GM18508 (cell line): Measurements from ENCODE around the gene PPP4C.
"Not testable (repeated sequence)": the region's sequence is repeated elsewhere in the genome, so short reads cannot be mapped to it uniquely, and the experiment has no call there.

ENCODE experiments used
- ATAC-seq: cut with Tn5 transposase; IDR thresholded peaks from one replicate; pipeline ENCODE4 v1.9.1; 2021; ENCODE audit warnings: moderate number of reproducible peaks; ENCODE audit not compliant: insufficient read depth, unreplicated experiment

The PPP4C gene

DNA sequence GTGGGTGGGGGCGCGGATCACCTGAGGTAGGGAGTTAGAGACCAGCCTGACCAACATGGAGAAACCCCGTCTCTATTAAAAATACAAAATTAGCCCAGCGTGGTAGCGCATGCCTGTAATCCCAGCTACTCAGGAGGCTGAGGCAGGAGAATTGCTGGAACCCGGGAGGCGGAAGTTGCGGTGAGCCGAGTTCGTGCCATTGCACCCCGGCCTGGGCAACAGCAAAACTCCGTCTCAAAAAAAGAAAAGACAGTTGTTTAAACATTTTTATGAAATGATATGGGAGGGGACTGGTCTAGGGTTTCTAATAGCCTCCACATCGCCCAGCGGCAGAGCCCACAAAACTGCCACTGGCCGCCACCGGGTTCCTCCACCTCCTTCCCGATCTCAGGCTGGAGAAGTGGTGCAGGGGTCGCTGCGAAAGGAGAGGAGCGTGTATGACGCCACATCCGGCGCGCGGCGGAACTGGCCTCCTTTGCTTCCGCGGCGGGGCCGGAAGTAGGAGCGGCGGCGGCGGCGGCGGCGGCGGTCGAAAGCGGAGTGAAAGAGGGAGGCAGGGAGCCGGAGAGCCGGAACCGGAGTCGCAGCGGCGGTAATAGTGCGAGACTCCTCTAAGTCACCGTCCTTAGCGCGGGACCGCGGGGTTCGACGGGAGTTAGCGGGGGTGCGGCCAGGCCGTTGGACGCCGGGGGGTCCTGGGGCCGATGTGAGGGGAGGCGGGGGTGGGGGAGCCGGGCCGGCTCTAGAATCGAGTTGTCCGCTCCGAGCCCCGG, at the start of gene PPP4C:
TSS of gene PPP4C (plus strand) at position 492 of the 773 bp plus-strand sequence. CDS start 384 bp downstream, outside the sequence.
- no peak for ATAC-seq

DNA sequence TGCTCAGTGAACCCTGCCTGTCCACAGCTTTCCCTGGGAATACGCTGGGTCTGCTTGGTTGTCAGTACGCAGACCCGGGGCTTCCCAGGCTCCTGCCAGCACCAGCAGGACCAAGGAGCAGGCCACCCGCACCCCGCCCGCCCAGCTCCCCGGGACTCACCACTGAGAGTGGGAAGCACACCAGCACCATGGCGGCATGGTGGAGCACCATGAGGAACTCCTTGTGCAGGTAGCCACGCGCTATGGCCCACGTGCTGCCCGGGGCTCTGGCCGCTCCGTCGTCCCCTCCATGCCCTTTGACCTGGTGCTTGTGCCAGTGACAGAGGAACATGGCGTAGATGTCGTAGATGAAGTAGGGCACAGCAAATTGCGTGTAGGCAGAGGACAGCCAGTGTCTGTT, 49.3 kb upstream of the PPP4C start:
- ATAC-seq, result no peak

DNA sequence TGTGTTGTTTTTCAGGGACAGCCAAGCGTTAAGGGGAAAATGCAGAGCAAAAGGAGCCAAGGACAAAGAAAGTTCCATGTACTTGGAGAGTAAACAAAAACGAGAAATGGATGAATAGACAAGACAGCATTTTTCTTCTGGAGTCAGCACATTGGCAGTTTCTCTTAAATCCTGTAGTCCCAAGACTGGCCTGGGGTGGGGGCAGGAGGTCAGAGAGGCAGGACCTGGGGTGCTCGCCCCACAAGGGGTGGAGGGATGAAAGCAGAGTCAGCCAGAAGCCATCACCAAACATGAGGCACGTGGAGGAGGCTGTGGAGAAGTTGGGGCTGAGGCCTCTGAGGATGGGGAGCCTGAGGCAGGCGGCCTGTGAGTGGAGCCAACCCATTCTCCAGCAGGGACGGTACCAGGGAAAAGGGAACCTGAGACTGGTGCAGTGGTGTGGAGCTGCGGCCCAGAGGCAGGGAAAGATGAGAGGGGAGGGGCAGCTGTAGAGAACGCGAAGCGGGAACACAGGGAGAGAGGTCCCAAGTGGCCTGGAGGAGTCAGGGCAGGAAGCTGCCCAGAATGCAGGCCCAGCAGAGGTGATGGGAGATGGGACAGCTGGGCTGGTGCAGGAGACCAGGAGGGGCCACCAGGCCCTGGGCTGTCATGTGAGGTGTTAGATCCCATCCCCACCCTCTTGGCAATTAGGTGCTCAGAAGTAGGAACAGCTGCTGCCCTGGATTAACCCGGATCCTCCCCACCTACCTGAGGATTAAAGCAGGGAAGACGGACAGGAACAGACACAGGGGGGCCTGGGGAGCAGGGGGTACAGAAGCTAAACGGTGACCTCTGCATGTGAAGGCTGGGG, 48.0 kb upstream of the PPP4C start:
- ATAC-seq, result no peak

DNA sequence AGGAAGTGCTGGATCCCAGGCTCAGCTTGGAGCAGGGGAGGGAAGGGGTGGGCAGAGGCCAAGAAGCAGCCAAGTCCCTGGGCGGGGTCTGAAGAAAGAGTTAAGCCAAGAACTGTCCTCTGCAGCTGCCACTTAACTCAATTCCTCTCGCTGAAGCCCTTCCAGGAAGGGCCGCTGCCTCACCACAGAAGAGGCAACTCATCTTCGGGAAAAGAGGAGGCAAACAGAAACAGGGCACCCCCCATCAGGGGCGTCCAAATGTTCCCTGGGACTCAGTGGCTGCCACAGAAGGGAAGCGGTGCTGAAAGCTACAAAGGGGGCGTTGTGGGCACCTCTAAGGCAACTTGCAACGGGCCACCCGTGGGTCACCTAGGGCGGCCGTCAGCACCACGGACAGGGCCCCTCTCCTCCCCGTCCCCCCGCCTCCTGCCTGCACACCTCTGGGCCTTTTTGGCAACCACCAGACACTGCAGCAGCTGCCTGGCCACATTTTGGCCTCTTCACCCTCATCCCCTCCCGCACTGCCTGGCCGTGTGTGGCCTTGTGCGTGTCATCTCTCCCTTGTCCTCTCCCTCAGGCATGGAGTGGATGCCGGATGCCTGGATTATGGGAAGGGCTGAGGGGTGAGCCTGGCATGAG, 47.2 kb upstream of the PPP4C start:
- ATAC-seq, result no peak

DNA sequence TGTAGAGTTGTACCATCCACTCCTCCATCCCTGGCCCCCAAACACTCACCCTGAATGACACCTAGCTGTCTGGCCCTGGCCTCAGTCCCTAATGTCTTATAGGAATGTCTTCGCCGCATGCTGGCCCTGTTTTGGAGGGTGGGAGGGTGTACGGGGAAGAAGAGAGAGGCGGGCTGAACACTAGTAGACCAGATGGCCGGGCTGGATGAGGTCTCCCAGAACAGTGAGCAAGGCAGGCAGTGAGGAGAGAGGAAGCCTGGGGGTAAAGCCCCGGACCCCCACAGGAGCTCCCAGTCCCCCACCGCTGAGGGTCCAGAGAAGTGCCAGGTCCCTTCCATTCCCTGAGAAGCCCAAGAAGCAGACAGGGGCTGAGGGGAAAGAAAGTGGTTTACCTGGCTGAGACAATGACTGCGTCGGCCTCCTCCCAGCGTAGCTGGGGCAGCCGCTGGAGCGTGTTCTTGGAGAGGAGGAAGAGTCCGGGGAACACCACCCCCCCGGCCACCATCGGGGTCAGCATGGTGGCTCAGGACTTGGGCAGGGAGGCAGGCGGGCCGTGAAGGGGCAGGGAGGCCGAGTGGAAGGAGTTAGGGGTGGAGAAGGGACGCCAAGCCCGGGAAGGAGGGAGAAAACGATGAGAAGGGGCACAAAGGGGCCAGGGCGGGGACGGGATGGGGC, 45.6 kb upstream of the PPP4C start:
- ATAC-seq, result no peak

DNA sequence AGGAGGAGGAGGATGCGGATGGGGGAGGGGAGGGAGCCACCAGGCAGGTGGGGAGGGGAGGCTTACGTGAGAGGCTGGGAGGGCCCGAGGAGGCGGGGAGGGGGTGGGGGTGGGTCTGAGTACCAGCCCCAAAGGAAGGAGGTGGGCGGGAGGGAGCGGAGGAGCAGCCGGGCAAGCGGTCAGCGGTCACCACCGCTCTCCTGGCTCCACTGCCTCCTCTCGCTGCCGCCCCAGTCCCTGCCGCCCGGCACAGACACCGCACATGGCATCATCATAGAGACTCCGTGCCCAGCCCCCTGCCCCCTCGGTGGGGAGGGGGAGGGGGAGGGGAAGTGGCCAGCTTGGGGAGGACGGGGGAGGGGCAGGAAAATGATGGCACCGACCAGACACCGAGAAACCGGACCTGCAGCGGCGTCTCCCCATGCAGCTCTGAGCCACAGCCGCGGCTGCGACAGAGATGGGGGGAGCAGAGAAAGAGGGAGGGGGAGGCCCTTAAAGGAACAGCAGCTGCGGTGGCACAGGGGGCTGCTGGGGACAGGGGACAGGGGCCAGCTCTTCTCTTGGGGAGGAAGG, 44.9 kb upstream of the PPP4C start, which contains the start of gene TLCD3B:
TSS of gene TLCD3B (minus strand) at position 431 of the 573 bp plus-strand sequence. CDS start 744 bp downstream, outside the sequence.
- ATAC-seq, result no peak

DNA sequence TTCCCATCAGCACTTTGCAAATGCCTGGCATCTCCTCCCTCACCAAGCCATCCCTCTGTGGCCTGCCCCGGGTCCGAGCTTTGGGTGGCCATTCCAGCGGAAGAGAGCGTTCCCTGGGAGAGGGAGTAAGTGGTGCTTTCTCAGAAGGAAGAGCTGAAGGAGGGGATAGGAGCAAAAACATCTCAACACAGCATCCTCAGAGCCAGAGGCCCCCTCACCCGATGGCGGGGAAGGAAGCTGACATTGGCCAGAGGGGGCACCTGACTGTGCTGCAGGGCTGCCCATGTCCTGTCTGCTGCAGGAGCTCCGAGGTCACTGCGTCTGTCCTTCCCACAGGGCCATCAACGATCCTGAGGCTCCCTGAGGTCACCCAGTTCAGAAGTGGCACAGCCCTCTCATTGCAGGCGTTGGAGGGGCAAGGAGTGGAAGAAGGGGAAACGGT, 44.3 kb upstream of the PPP4C start:
- ATAC-seq, result no peak

DNA sequence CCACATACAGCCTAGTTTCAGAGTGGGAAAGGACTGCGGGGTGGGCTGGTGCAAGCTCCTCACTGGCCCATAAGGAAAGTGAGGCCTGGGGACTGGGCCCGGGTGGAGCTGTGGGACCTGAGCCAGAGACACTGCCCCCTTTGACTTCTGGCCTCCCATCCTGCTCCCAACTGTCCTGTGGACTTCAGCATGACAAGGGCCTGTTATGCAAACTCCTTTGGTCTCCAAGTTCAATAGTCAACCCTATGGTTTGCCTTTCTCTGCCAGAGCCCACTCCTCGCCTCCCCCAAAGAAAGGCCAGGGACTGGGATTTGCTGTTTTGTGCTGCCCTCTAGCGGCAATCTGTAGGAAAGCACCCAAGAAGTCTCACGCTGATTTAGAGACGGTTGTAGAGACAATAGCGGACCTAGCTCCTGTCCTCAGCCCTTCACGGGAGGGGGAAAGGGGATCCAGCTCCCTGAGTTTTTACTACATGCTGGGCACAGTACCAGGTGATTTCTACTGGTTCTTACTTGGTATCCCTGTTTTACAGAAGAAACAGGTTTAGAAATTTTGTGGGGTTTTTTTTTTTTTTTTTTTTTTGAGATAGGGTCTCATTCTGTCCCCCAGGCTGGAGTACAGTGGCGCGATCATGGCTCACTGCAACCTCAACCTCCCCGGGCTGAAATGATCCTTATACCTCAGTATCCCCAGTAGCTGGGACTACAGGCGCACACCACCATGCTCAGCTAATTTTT, 43.5 kb upstream of the PPP4C start:
- no peak for ATAC-seq

DNA sequence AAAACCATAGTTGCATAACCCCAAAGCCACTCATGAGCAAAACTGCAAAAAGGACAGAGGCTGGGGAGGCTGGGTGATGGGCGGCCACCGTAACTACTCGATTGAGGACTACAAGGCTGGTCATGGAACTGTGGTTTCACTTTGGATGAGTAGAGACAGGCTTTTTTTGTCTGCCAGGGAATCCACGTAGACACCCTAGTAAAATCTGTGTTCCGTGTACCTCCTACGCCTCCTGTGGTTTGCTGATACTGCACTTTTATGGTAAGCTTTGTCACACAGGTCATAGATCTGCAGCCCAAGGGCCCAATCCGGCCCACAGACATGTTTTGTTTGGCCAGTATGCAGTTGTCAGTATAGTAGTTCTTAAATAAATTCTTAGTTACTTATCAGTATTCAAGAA, 42.5 kb upstream of the PPP4C start:
- no peak for ATAC-seq

DNA sequence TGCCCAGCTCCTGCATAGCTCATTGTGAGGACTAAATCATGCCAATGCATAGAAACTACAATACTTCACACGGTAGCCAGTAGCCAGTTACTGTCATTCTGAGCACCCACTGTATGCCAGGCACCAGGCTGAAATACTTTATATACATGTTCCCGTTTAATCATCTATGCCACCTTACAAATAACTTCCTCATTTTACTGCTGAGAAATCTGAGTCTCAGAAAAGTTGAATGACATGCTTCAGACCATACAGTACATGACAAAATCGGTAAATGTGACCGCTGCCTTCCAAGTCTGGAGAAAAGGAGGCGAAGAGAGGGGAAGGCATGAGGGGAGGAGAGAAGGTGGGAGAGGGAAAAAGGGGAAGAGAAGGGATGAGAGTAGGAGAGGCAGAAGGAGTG, 35.6 kb upstream of the PPP4C start:
- no peak for ATAC-seq

DNA sequence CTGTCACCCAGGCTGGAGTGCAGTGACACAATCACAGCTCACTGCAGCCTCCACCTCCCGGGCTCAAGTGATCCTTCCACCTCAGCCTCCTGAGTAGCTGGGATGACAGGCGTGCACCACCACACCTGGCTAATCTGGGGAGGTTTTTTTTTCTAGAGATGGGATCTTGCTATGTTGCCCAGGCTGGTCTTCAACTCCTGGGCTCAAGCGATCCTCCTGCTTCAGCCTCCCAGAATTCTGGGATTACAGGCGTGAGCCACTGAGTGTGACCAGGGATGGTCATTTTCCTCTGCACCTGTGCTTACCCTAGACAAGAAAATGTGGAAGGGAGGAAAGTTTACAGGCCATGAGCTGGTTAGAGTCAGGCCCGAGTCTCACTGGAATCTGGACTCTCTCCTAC, 35.1 kb upstream of the PPP4C start:
- ATAC-seq, result not testable (repeated sequence)

DNA sequence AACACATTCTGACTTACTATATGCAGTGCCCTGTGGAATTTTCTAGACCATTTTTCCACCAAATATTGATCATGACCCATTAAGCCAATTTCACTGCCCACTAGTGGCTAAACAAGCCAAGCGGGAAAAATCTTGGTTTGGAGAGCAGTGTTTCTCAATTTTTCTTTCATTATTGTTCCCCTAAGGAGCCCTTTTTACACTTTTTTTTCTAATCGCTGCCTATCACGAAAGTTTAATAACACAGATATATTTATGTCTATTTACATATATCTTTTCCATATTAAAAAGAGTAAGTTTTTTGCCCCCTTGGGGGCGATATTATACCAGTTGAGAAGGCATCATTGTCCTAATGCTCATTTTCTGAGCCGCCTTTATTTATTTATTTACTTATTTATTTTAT, 34.0 kb upstream of the PPP4C start:
- ATAC-seq, result no peak

DNA sequence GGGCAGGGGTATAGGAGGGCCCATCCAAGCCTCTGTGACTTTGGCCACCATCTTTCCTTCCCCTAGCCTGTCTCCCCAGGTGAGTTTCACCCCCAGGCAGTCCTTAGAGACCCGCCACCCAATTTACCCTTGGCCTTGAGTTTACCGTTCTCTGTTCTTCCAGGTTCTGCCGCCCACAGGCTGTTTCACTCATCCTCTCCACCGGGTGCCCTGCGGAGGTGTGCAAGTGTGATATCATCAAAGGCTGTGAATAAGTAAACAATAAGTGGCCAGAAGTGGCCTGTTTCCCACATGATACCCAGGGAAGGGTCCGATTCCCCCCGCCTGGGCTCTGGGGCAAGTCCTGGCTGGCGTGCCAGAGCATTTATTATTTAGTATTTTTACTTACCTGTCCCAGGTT, 29.6 kb upstream of the PPP4C start:
- ATAC-seq, result no peak

DNA sequence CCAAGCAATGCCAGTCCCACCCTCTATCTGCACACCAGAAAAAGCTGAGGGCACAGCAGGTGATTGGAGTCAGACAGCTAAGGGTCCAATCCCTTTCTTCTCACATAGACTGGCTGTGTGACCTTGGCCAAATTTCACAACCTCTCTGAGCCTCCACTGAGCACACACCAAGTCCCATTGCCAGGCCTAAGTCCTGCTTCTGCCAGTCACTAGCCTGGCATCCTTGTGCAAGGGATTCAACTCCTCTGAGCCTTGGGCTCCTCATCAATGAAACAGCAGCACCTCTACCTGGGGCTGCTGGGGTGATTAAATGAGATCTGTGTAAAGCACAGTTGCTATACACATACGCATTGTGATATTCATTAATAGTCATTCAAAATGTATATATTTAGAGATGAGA, 29.2 kb upstream of the PPP4C start:
- ATAC-seq, result no peak

DNA sequence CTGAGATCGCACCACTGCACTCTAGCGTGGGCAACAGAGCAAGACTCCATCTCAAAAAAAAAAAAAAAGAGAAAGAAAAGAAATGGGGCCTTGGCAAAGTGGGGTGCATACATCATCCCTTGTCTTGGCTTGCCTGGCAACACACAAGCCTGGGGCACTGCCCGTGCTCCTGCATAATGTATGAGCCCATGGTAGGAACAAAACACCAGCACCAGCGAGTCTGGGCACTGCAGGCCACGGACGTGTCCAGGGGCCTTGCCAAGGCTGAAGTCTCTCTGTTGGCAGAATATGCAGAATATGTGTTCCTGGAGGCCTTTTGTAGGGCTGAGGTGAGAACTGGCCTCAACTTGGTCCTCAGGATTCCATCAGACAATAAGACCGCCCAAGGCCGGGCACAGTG, 25.9 kb upstream of the PPP4C start:
- no peak for ATAC-seq

DNA sequence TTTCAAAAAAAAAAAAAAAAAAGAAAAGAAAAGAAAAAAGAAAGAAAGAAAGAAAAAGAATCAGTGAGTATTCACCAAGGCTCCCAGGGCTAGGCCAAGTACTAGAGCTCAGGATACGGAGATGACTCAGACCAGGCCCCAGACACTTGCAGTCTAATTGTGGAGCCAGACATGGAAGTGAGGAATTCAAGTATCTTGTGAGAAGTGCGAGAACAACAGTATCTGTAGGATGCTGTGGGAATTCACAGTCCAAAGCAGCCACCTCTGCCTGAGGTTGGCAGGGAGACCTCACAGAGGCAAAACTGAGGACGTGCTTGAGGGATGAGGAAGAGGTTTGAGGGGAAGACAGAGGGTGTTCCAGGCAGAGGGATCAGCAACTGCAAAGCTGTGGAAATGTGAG, 24.3 kb upstream of the PPP4C start:
- ATAC-seq, result no peak

DNA sequence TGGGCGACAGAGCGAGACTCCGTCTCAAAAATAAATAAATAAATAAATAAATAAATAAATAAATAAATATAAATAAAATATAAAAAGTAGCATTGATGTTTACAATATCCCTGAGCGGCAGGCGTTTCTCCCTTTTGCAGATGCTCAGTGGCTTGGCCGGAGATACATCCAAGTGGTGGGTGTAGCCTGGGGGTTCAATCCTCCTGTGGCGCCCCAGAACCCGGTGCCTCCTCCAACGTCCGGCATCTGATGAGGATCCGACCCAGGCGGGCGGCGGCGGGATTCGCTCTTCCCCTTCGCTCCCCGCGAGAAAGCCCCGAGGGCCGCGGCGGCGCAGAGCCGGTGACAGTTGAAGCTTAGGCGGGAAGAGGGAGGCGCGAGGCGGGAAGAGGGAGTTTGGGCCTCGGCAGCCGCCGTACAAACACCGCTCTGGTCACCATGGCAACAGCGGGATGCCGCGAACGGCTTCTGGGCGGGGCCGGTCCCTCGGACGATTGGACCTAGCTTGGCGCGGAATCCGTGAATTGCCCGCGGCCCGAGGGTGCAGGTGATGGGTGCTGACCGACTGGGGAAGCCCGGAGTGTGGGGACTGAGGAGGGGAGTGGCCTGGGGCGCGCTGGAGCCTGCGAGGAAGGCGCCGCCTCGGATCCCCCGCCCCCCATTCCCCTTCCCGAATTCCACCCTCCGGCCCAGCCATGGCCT, 23.0 kb upstream of the PPP4C start:
- ATAC-seq, result no peak

DNA sequence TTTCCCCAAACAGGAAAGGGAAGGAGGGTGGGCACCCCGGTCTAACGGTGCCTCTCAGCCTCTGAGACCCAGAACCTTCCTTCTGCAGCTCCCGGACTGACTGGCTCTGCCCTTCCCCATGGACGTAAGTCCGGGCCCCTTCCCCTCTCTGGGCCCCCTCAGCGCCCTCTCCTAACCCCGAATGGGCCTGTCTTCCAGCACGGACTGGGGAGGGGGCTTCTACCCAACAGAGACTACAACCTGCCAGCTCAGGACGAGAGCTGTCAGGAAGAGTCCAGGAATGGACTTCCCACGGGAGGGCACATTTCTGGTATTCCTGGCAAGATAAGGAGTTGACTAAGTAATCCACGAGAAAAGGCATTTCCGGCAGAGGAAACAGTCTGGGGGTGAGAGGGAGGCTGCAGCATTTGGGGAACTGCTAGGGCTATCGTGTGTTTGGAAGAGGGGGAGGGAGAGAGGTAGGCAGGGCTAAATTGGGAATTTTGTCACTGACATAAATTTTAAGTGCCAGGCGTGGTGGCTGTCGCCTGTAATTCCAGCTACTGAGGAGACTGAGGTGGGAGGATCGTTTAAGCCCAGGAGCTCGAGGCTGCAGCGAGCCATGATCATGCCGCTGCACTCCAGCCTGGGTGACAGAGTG, 22.3 kb upstream of the PPP4C start:
- no peak for ATAC-seq
